Subcutaneous adipose tissue (tissue), 4 donors: ENCODE measurements around the gene ARID4B. TPM values are rescaled to one million over a fixed set of nuclear protein-coding genes. Genes with fewer than 3 reads are reported as not detected.

ENCODE experiments used
- CTCF ChIP-seq: fragments of 450-650 bp; IDR thresholded peaks from one replicate; pipeline ENCODE4 v1.5.1; 2016; ENCODE audit warnings: low read depth, mild to moderate bottlenecking, control low read depth, antibody characterized with exemption, moderate library complexity
- total RNA-seq, 4 donors: library from RNA; depleted of rRNA; stranded (reverse); fragments of >200 nt; gene quantifications; one replicate each; pipeline ENCODE4 v1.1.0, GENCODE V29; 2016

ARID4B gene
- total RNA-seq, 4 donors from 2014 or later, result 41.1 to 53.5 (median 48.0) TPM

GRCh38 chr1:235151033-235151432, 176.9 kb downstream of the ARID4B start:
- TF ChIP-seq CTCF, result no peak

- no peak for TF ChIP-seq CTCF
Measured at GRCh38 chr1:235149824-235150223, 178.2 kb downstream of the ARID4B start.

- TF ChIP-seq CTCF, result no peak
Measured at GRCh38 chr1:235147269-235147668, 180.7 kb downstream of the ARID4B start.

GRCh38 chr1:235145639-235146038, 182.3 kb downstream of the ARID4B start:
- no peak for TF ChIP-seq CTCF

- no peak for TF ChIP-seq CTCF
Measured at GRCh38 chr1:235142991-235143390, 185.0 kb downstream of the ARID4B start.

- no peak for TF ChIP-seq CTCF
Measured at GRCh38 chr1:235139315-235139714, 188.7 kb downstream of the ARID4B start.

GRCh38 chr1:235138821-235139220, 189.2 kb downstream of the ARID4B start:
- no peak for TF ChIP-seq CTCF

GRCh38 chr1:235136111-235136510, 191.9 kb downstream of the ARID4B start:
- TF ChIP-seq CTCF, result no peak
